EH (cell line): ENCODE measurements around the gene CHMP6.

ENCODE experiments used
- DNase-seq: peaks from one replicate; pipeline ENCODE4 v3.0.0-alpha.2; 2015; ENCODE audit warnings: low read depth

The CHMP6 gene

GRCh38 chr17:80992077-80992947 lies 671 bp downstream of the CHMP6 start:
- DNase-seq: no peak

DNA sequence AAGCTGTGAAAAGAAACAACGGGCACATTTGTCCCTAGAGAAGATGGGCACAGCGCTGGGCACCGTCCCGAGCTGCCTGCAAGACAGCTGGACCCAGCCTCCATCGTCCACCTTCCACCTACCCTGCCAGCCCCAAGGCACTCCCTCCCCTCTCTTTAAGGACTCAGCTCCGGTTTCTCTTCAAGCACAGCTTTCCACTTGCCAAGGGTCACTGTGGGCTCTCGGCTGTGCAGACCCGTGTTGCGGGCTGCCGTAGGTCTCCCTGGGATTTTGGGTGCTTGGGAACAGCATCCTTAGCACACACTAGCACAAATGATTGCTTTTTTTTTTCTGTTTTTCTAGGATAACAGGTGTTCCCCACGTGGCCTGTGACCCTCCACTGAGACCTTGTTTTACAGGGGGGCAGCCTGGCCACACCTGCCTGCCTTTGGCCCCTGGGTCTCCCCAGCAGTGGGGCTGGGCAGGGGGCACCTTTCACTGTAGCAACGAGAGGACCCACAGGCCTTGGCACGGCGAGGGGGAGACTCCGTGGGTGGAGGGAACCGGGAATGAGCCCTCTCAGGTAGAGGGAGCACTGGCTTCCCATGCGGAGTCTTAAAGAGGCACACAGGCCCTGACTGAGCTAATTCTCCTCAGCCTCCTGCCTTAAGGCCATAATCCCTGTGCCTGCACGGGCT lies 1.4 kb downstream of the CHMP6 start:
- DNase-seq: no peak

DNA sequence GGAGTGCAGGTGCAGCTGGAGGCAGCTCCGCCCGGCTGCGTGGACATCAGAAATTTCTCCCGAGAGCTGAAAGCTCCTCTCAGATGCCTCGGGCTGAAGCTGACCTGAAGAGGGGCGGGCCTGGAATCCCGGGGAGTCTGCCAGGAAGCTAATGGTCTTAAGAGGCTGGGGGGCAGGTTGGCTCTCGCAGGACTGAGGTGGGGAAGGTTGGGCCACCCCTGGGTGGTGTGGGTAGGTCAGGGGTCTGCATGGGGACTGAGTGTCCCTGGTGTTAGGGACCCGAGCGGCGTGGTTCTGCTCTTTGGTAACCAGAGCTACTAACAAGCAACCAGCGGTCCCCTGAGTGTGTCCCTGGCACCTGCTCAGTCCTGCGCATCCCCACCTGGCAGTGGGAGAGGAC lies 3.5 kb downstream of the CHMP6 start:
- DNase-seq: no peak

- no peak for DNase-seq
Measured at GRCh38 chr17:80996422-80997305, 5.0 kb downstream of the CHMP6 start.

DNA sequence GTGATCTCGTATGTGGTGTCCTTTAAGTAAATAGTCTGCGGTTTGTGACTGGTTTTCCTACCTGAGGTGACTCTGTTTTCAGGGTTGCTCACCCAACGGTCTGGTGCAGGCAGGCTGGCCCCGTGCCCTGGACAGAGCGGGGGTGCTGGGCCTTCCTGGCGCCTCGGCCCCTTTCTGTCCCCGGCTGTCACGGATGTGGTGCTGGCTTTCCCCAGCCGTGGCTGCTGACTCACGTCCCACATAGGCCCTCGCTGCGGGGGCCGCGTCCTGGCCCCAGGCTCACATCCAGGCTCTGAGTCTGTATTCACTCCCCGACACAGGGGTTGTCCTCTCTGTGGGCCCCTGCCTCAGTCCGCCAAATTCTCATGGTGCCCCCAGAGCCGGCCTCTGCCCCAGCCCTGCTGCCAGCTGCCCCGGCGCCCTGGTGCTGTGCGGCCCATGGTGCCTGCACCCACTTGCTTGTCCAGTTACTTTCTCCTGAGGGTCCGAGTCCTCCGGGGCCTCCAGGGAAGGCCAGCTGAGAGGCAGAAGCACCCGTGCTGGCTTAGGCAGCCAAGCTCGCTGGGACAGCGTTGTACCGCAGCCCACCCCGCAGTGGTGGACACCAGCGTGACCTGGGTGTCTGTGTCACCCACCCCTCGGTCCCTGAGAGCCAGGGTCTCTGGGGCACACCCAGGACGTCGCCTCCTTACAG lies 5.9 kb downstream of the CHMP6 start:
- no peak for DNase-seq

GRCh38 chr17:80998118-80998747 lies 6.6 kb downstream of the CHMP6 start:
- DNase-seq: no peak

DNA sequence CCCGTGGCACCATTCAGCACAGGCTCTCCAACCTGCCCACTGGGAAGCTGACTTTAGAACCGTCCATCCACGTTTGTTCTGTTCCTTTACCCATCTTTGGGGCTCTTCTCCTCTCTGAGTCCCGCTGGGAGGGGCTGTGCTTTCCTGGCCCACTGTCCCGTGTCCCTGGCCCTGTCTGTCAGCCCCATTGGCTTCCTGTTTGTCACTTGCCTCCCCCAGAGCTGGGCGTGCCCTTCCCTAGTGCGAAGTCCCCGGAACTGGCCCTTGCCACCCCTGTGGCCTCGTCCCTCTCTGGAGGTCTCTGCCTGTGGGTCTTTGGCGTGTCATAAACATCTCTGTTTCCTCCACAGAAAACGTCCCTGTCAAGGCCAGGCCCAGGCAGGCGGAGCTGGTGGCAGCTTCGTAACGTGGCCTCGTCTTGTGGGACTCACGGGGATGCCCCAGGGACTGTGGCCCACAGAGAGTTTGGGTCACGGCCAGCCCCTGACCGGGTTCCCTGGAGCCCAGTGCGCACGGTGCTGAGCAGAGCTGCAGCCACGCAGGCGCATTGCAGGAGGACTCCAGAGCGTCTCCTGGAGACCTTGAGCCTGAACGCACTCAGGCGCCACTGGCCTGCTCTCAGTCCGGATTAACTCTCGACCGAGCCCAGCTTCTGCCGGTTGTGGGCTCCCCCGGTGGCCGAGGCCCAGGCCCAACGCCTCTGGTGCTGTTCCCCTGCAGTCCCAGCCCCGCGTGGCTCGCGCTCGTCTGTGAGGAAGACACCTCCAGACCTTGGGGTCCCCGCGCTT lies 7.3 kb downstream of the CHMP6 start:
- DNase-seq: no peak

DNA sequence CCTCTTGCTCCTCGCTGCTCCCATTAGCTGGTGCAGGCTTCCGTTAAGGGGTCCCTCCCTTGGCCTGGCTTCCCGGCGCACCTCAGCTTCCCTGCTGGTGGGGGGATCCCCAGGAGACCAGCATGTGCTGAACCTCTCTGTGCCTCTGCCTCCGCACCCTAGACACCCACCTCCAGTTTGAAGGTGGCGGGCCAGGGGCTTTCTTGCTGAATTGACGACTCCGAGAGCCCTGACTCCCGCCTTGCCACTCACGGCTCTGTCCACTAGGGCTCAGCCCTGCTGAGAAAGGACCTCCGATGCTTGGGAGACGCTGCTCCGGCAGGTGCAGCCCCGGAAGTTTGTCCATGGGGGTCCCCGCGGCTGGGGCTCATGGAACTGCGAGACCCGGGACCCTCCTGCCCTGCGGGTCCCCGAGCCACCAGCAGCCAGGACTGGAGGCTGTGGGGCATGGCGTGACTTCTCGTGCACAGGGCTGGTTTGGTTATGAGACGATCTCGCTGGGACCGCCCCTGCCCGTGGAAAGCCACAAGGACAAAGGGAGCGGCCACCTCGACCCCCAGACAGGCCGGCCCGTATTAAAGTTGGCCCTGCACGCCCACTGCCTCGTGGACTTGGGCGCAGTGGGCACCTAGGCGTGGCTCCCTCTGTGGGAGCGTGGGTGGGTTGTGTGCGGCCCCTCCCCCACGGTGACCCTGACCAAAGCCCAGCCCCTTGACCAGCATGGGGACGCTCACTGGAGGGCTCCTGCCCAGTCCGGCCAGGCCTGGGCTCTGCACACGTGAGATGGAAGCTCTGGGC lies 8.1 kb downstream of the CHMP6 start:
- no peak for DNase-seq

DNA sequence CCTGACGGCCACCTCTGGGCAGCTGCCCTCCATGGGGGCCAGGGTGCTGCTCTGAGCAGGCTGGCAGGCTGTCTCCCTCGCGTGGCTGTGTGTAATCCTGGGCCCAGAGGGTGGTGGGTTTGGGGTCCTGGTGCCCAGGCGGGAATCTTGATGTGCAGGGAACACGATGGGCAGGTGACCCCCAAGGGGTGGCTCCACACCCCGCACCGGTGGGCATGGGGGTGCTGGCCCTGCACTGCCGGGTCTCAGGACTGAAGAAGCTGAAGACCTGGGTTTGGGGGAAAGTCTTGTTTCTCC lies 8.6 kb downstream of the CHMP6 start:
- DNase-seq: no peak

DNA sequence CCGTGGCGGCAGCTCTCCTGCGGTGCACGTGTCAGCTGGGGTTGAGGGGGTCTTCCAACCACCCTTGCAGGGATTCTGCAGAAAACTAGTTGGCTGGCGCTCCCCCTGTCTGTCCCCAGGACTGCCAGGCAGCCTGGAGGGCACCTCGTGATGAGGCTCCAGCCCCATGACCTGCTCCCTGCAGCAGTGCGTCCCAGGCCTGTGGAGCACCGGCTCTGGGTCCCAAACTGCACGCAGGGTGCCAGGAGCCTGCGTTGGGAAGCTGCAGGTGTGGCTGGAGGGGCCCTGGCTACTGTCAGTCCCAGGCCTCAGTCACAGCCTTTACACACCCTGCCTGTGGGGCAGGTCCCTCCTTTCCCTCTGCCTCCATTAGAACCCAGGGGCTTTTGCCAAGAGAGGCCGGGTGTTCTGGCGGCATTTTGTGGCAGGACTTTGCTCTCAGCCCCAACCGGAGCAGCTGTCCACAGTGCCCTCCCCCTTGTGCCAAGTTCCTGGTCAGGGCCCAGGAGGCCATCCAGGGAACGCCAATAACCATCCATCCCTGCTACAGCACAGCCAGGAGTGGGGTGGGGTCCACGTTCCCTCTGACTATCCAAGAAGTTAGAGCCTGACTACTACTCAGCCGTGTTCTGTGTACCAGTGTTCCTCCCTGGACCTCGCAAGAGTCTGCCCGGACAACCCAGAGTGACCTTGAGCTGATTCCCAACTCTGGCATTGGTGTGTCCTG lies 9.2 kb downstream of the CHMP6 start:
- DNase-seq: no peak

DNA sequence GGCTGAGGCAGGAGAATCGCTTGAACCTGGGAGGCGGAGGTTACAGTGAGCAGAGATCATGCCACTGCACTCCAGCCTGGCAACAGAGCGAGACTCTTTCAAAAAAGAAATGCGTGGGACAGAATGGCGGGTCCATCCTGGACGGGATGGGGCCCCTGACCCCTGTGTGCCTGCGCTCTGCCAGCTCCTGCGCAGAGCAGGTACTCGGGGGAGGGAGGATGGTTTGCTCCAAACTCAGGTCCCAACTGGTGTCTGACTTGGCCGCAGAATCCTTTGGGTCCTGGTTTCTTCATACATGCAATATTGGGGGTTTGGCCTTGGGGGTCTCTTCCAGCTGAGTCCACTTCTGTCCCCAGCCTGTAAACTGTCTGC lies 10.4 kb downstream of the CHMP6 start:
- DNase-seq: no peak

DNA sequence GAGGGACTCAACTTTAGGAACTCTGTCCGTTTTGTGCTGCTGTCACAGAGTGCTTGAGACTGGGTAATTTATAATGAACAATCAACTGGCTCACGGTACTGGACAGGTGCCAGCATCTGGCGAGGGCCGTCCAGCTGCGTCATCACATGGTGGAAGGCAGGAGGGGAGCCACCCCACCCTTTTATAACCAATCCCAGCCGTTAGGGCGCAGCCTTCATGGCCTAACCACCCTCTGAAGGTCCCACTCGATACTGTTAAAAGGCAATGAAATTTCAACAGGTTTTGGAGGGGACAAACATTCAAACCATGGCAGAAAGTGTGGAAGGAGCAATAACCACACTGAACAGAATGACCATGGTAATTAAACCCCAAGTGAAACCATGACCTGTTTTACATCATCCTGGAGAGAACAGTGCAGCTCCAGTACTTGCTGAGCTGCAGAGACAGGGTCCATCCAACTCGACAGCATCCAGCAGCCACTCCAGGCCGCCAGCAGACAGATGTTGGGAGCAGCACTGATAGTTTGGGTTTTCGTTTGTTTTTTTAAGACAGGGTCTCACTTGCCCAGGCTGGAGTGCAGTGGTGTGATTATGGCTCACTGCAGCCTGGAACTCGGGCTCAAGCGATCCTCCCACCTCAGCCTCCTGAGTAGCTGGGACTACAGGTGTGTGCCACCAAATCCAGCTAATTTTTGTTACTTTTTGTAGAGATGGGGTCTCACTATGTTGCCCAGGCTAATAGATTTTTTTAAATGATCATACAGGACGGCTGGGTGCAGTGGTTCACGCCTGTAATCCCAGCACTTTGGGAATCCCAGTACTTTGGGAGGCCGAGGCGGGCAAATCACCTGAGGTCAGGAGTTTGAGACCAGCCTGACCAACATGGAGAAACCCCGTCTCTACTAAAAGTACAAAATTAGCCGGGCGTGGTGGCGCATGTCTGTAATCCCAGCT lies 11.0 kb downstream of the CHMP6 start:
- DNase-seq: peak; percentile 69

- DNase-seq: no peak
Measured at GRCh38 chr17:81003711-81004475, 12.3 kb downstream of the CHMP6 start.

DNA sequence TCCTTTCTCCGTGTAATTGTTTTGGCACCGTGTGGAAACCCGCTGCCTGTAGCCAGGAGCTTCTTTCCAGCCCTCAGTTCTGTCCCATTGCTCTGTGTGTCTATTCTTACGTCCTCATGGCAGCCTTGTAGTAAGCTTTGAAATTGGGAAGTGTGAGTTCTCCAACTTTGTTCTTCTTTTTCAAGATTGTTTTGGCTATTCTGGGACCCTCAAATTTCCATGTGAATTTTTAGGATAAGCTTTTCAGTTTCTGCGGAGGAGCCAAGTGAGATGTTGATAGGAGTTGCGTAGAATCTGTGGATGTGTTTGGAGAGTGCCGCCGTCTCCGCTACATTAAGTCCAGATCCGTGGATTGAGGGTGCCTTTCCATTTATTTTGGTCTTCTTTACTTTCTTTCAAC lies 15.2 kb downstream of the CHMP6 start:
- DNase-seq: no peak

GRCh38 chr17:81008140-81008539 lies 16.5 kb downstream of the CHMP6 start:
- no peak for DNase-seq

- no peak for DNase-seq
Measured at GRCh38 chr17:81009136-81009535, 17.5 kb downstream of the CHMP6 start.

DNA sequence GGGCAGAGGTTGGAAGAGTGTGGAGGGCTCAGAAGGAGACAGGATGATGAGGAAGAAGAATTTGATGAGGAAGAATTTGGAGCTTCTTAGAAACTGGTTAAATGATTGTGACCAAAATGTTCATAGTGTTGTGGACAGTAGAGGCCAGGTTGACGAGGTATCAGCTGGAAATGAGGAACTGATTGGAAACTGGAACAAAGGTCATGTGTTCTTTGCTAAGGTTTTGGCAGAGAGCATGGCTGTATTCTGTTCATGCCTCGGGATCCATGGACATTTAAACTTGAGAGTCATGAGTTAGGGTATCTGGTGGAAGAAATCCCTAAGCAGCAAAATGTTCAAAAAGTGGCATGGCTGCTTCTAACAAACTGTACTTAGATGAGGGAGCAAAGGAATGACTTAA lies 19.3 kb downstream of the CHMP6 start:
- DNase-seq: no peak
